Brain microvascular endothelial cell (primary cell): ENCODE data around the gene CRTC1.

Experiments
- DNase-seq: peaks from one replicate; pipeline ENCODE4 v3.0.0-alpha.2; 2020
- H3K27ac ChIP-seq: fragments of 250-450 bp; sonication (Bioruptor Pico); 2 replicates; pipeline ENCODE4 v1.5.1; 2020; ENCODE audit warnings: mild to moderate bottlenecking, moderate library complexity
- H3K27me3 ChIP-seq: fragments of 250-450 bp; sonication (Bioruptor Pico); replicated peaks from 2 replicates; pipeline ENCODE4 v1.5.1; 2020; ENCODE audit warnings: mild to moderate bottlenecking
- H3K36me3 ChIP-seq: fragments of 250-450 bp; sonication (Bioruptor Pico); replicated peaks from 2 replicates; pipeline ENCODE4 v1.5.1; 2020; ENCODE audit warnings: mild to moderate bottlenecking
- H3K4me3 ChIP-seq: 2 replicates; pipeline ENCODE4 v1.5.1; 2011; ENCODE audit warnings: low read depth, mild to moderate bottlenecking, control low read depth, low read length, moderate library complexity
- CTCF ChIP-seq: IDR thresholded peaks from 2 replicates; pipeline ENCODE4 v1.5.1; 2011; ENCODE audit warnings: low read depth, mild to moderate bottlenecking, moderate library complexity, low read length, control low read depth, inconsistent platforms; ENCODE audit errors: missing control alignments
- in situ Hi-C: cut with HindIII; loops from 2 replicates; pipeline ENCODE4 v1.10.0; 2017; ENCODE audit warnings: low sequenced_read_pairs, low pct_ligation_motif_present

CRTC1 gene

GRCh38 chr19:18660051-18660910 lies 23.2 kb upstream of the CRTC1 start:
- H3K27ac ChIP-seq, result peak overlapping the region; percentile 65
- DNase-seq, result peak; percentile 78
- TF ChIP-seq CTCF, result no peak
- H3K27me3 ChIP-seq, result no peaks in the 10 kb centered on the region
- no peak overlapping the region for H3K4me3 ChIP-seq
- H3K36me3 ChIP-seq, result no peaks in the 10 kb centered on the region
- in situ Hi-C loops, result no loop called here

- DNase-seq, result no peak
- in situ Hi-C loops, result no loop called here
- no peak overlapping the region for H3K4me3 ChIP-seq
- no peaks in the 10 kb centered on the region for H3K36me3 ChIP-seq
- H3K27ac ChIP-seq, result peak overlapping the region; percentile 65
- no peaks in the 10 kb centered on the region for H3K27me3 ChIP-seq
- no peak for TF ChIP-seq CTCF
Measured at GRCh38 chr19:18660939-18661670, 22.4 kb upstream of the CRTC1 start.

GRCh38 chr19:18662972-18663732 lies 20.3 kb upstream of the CRTC1 start:
- Histone ChIP-seq H3K36me3 (peaks cover 5% of the 10 kb centered on the region), H3K27me3 (no peaks in the 10 kb centered on the region), H3K27ac (no peak overlapping the region), H3K4me3 (no peak overlapping the region)
- no peak for TF ChIP-seq CTCF
- no peak for DNase-seq
- in situ Hi-C loops, result no loop called here

GRCh38 chr19:18663940-18664530 lies 19.4 kb upstream of the CRTC1 start:
- no peaks in the 10 kb centered on the region for H3K27me3 ChIP-seq
- H3K36me3 ChIP-seq, result peaks cover 7% of the 10 kb centered on the region
- DNase-seq, result no peak
- in situ Hi-C loops, result no loop called here
- TF ChIP-seq CTCF, result no peak
- H3K4me3 ChIP-seq, result no peak overlapping the region
- H3K27ac ChIP-seq, result no peak overlapping the region

GRCh38 chr19:18665771-18666202 lies 17.7 kb upstream of the CRTC1 start:
- no peak for DNase-seq
- TF ChIP-seq CTCF, result no peak
- Histone ChIP-seq H3K27ac (no peak overlapping the region), H3K4me3 (no peak overlapping the region), H3K36me3 (peaks cover 7% of the 10 kb centered on the region), H3K27me3 (no peaks in the 10 kb centered on the region)
- in situ Hi-C loops, result no loop called here
